ENCODE results near the gene SLC35B2.
A peak's percentile ranks its signal among the peaks of the same experiment; 100 is the strongest.

Gene SLC35B2

GRCh38 chr6:44254191-44255104 lies 2.9 kb downstream of the SLC35B2 start:
- Histone ChIP-seq H2BK15ac (replicated peaks; ENCODE audit: low read depth) (no peak overlapping the region), H3K4me3 (ENCODE audit: low read length) (no peak overlapping the region), H3K36me3 (ENCODE audit: control insufficient read depth, insufficient read depth, low read length) (peaks cover 37% of the 10 kb centered on the region), H3K23ac (ENCODE audit: low read length) (no peak overlapping the region), H4K5ac (ENCODE audit: low read length) (no peak overlapping the region), H2BK120ac (ENCODE audit: low read depth, low read length) (no peak overlapping the region), H3K56ac (ENCODE audit: low read length) (no peak overlapping the region), H3K4ac (ENCODE audit: low read depth, low read length) (no peak overlapping the region), H2BK5ac (ENCODE audit: low read length) (no peak overlapping the region), H3K18ac (ENCODE audit: low read length) (no peak overlapping the region), H3K79me2 (ENCODE audit: control insufficient read depth, insufficient read depth, low read length) (peaks cover 28% of the 10 kb centered on the region), H2AK5ac (ENCODE audit: low read length) (no peak overlapping the region), H4K8ac (ENCODE audit: low read depth, low read length) (no peak overlapping the region), H3K27me3 (ENCODE audit: insufficient read depth, low read length, poor library complexity) (no peaks in the 10 kb centered on the region), H3K9ac (ENCODE audit: low read length) (no peak overlapping the region), H3K4me1 (ENCODE audit: control insufficient read depth, low read depth, low read length) (peaks cover 3% of the 10 kb centered on the region), H3K27ac (ENCODE audit: low read depth, low read length) (no peak overlapping the region), H3K4me2 (ENCODE audit: low read length) (no peak overlapping the region), H3K79me1 (ENCODE audit: low read length) (peaks cover 17% of the 10 kb centered on the region)
- DNase-seq = no peak
- WGBS (ENCODE audit: extremely low coverage, insufficient coverage, low lambda C conversion rate) = no CpG with 5 or more reads among the region's 12 CpGs

- H3K4me1 ChIP-seq (ENCODE audit: control insufficient read depth, low read depth, low read length) = peaks cover 6% of the 10 kb centered on the region
- no peak overlapping the region for H3K4me3 ChIP-seq (ENCODE audit: low read length)
- peaks cover 45% of the 10 kb centered on the region for H3K36me3 ChIP-seq (ENCODE audit: control insufficient read depth, insufficient read depth, low read length)
- no peak overlapping the region for H4K5ac ChIP-seq (ENCODE audit: low read length)
- H2AK5ac ChIP-seq (ENCODE audit: low read length) = no peak overlapping the region
- H3K79me2 ChIP-seq (ENCODE audit: control insufficient read depth, insufficient read depth, low read length) = peaks cover 37% of the 10 kb centered on the region
- no peak overlapping the region for H2BK120ac ChIP-seq (ENCODE audit: low read depth, low read length)
- no peak overlapping the region for H3K27ac ChIP-seq (ENCODE audit: low read depth, low read length)
- no peak overlapping the region for H2BK5ac ChIP-seq (ENCODE audit: low read length)
- no peak overlapping the region for H3K4ac ChIP-seq (ENCODE audit: low read depth, low read length)
- H3K23ac ChIP-seq (ENCODE audit: low read length) = no peak overlapping the region
- H3K9ac ChIP-seq (ENCODE audit: low read length) = no peak overlapping the region
- no peak overlapping the region for H3K56ac ChIP-seq (ENCODE audit: low read length)
- H3K18ac ChIP-seq (ENCODE audit: low read length) = no peak overlapping the region
- H3K79me1 ChIP-seq (ENCODE audit: low read length) = peaks cover 17% of the 10 kb centered on the region
- WGBS (ENCODE audit: extremely low coverage, insufficient coverage, low lambda C conversion rate) = no CpG with 5 or more reads among the region's 10 CpGs
- H2BK15ac ChIP-seq (replicated peaks; ENCODE audit: low read depth) = no peak overlapping the region
- H4K8ac ChIP-seq (ENCODE audit: low read depth, low read length) = no peak overlapping the region
- H3K27me3 ChIP-seq (ENCODE audit: insufficient read depth, low read length, poor library complexity) = no peaks in the 10 kb centered on the region
- no peak overlapping the region for H3K4me2 ChIP-seq (ENCODE audit: low read length)
- peak; percentile 68 for DNase-seq
These were observed 3.8 kb downstream of the SLC35B2 start for GRCh38 chr6:44253307-44254101.

- Histone ChIP-seq H3K23ac (ENCODE audit: low read length) (no peak overlapping the region), H3K36me3 (ENCODE audit: control insufficient read depth, insufficient read depth, low read length) (peaks cover 45% of the 10 kb centered on the region)
- no peak for DNase-seq
These were observed 5.5 kb downstream of the SLC35B2 start for GRCh38 chr6:44251576-44252524.

GRCh38 chr6:44250718-44251123 lies 6.6 kb downstream of the SLC35B2 start:
- Histone ChIP-seq H3K4me1 (ENCODE audit: control insufficient read depth, low read depth, low read length) (peaks cover 6% of the 10 kb centered on the region), H3K79me2 (ENCODE audit: control insufficient read depth, insufficient read depth, low read length) (peaks cover 53% of the 10 kb centered on the region), H2AK5ac (ENCODE audit: low read length) (no peak overlapping the region), H3K36me3 (ENCODE audit: control insufficient read depth, insufficient read depth, low read length) (peaks cover 45% of the 10 kb centered on the region), H3K23ac (ENCODE audit: low read length) (no peak overlapping the region), H3K56ac (ENCODE audit: low read length) (no peak overlapping the region), H3K4me3 (ENCODE audit: low read length) (no peak overlapping the region), H4K5ac (ENCODE audit: low read length) (no peak overlapping the region), H3K27me3 (ENCODE audit: insufficient read depth, low read length, poor library complexity) (no peaks in the 10 kb centered on the region), H3K79me1 (ENCODE audit: low read length) (peaks cover 17% of the 10 kb centered on the region), H3K18ac (ENCODE audit: low read length) (no peak overlapping the region), H3K4ac (ENCODE audit: low read depth, low read length) (no peak overlapping the region), H3K9ac (ENCODE audit: low read length) (no peak overlapping the region), H2BK120ac (ENCODE audit: low read depth, low read length) (no peak overlapping the region), H3K27ac (ENCODE audit: low read depth, low read length) (no peak overlapping the region), H2BK5ac (ENCODE audit: low read length) (no peak overlapping the region), H3K4me2 (ENCODE audit: low read length) (no peak overlapping the region), H2BK15ac (replicated peaks; ENCODE audit: low read depth) (no peak overlapping the region), H4K8ac (ENCODE audit: low read depth, low read length) (no peak overlapping the region)
- no CpG with 5 or more reads among the region's 3 CpGs for WGBS (ENCODE audit: extremely low coverage, insufficient coverage, low lambda C conversion rate)
- DNase-seq = no peak

More at GRCh38 chr6:44251576-44252524, 5.5 kb downstream of the SLC35B2 start:
- Histone ChIP-seq H3K27me3 (ENCODE audit: insufficient read depth, low read length, poor library complexity) (no peaks in the 10 kb centered on the region), H3K79me1 (ENCODE audit: low read length) (peaks cover 17% of the 10 kb centered on the region), H3K4me3 (ENCODE audit: low read length) (no peak overlapping the region), H4K5ac (ENCODE audit: low read length) (no peak overlapping the region), H3K18ac (ENCODE audit: low read length) (no peak overlapping the region), H3K56ac (ENCODE audit: low read length) (no peak overlapping the region), H3K27ac (ENCODE audit: low read depth, low read length) (no peak overlapping the region), H3K4ac (ENCODE audit: low read depth, low read length) (no peak overlapping the region), H4K8ac (ENCODE audit: low read depth, low read length) (no peak overlapping the region), H2BK120ac (ENCODE audit: low read depth, low read length) (no peak overlapping the region), H2AK5ac (ENCODE audit: low read length) (no peak overlapping the region), H3K4me2 (ENCODE audit: low read length) (no peak overlapping the region), H3K79me2 (ENCODE audit: control insufficient read depth, insufficient read depth, low read length) (peaks cover 53% of the 10 kb centered on the region), H3K4me1 (ENCODE audit: control insufficient read depth, low read depth, low read length) (peaks cover 6% of the 10 kb centered on the region), H2BK15ac (replicated peaks; ENCODE audit: low read depth) (no peak overlapping the region), H2BK5ac (ENCODE audit: low read length) (no peak overlapping the region), H3K9ac (ENCODE audit: low read length) (no peak overlapping the region)
- no CpG with 5 or more reads among the region's 14 CpGs for WGBS (ENCODE audit: extremely low coverage, insufficient coverage, low lambda C conversion rate)

GRCh38 chr6:44250067-44250717 lies 7.1 kb downstream of the SLC35B2 start:
- Histone ChIP-seq H3K79me2 (ENCODE audit: control insufficient read depth, insufficient read depth, low read length) (peaks cover 53% of the 10 kb centered on the region), H3K4me1 (ENCODE audit: control insufficient read depth, low read depth, low read length) (peaks cover 11% of the 10 kb centered on the region), H2BK5ac (ENCODE audit: low read length) (no peak overlapping the region), H2AK5ac (ENCODE audit: low read length) (no peak overlapping the region), H3K4ac (ENCODE audit: low read depth, low read length) (no peak overlapping the region), H3K9ac (ENCODE audit: low read length) (peak overlapping the region; percentile 100), H3K56ac (ENCODE audit: low read length) (peak overlapping the region; percentile 54), H4K5ac (ENCODE audit: low read length) (no peak overlapping the region), H3K36me3 (ENCODE audit: control insufficient read depth, insufficient read depth, low read length) (peaks cover 45% of the 10 kb centered on the region), H4K8ac (ENCODE audit: low read depth, low read length) (no peak overlapping the region), H3K27ac (ENCODE audit: low read depth, low read length) (no peak overlapping the region), H3K18ac (ENCODE audit: low read length) (no peak overlapping the region), H3K23ac (ENCODE audit: low read length) (no peak overlapping the region), H3K27me3 (ENCODE audit: insufficient read depth, low read length, poor library complexity) (no peaks in the 10 kb centered on the region), H2BK15ac (replicated peaks; ENCODE audit: low read depth) (no peak overlapping the region), H3K79me1 (ENCODE audit: low read length) (peaks cover 17% of the 10 kb centered on the region), H3K4me3 (ENCODE audit: low read length) (no peak overlapping the region), H3K4me2 (ENCODE audit: low read length) (peak overlapping the region; percentile 21), H2BK120ac (ENCODE audit: low read depth, low read length) (no peak overlapping the region)
- 100% methylated on average over 1 of the region's 6 CpGs for WGBS (ENCODE audit: extremely low coverage, insufficient coverage, low lambda C conversion rate)
- no peak for DNase-seq

All from mesendoderm (in vitro differentiated cells).